Superior temporal gyrus (tissue), 1 donor: ENCODE measurements around the gene ADGRD1.

Source experiments
- DNase-seq: peaks from one replicate; pipeline ENCODE4 v3.0.0-alpha.2; 2016; ENCODE audit errors: extremely low spot score

The ADGRD1 gene

GRCh38 chr12:131090274-131091210, 136.8 kb downstream of the ADGRD1 start:
- DNase-seq: no peak

- DNase-seq: peak; percentile 72
These were observed 137.8 kb downstream of the ADGRD1 start for GRCh38 chr12:131091413-131091975.

- no peak for DNase-seq
These were observed 138.4 kb downstream of the ADGRD1 start for GRCh38 chr12:131091976-131092691.

GRCh38 chr12:131092901-131093603, 139.3 kb downstream of the ADGRD1 start:
- DNase-seq: no peak

GRCh38 chr12:131093604-131093955, 139.9 kb downstream of the ADGRD1 start:
- DNase-seq: no peak

- DNase-seq: no peak
These were observed 140.5 kb downstream of the ADGRD1 start for GRCh38 chr12:131093971-131094830.

- DNase-seq: no peak
These were observed 141.4 kb downstream of the ADGRD1 start for GRCh38 chr12:131094831-131095805.

- DNase-seq: no peak
These were observed 142.3 kb downstream of the ADGRD1 start for GRCh38 chr12:131095826-131096680.

- DNase-seq: no peak
These were observed 143.0 kb downstream of the ADGRD1 start for GRCh38 chr12:131096681-131097181.

GRCh38 chr12:131097202-131098177, 143.8 kb downstream of the ADGRD1 start:
- no peak for DNase-seq

- no peak for DNase-seq
These were observed 144.7 kb downstream of the ADGRD1 start for GRCh38 chr12:131098178-131098981.

- DNase-seq: no peak
These were observed 146.4 kb downstream of the ADGRD1 start for GRCh38 chr12:131100031-131100674.

- DNase-seq: no peak
These were observed 147.3 kb downstream of the ADGRD1 start for GRCh38 chr12:131101006-131101405.

GRCh38 chr12:131101703-131102492, 148.2 kb downstream of the ADGRD1 start:
- DNase-seq: no peak

GRCh38 chr12:131102493-131102931, 148.8 kb downstream of the ADGRD1 start:
- no peak for DNase-seq
